ENCODE results near the gene OR10K2.

OR10K2 gene

DNA sequence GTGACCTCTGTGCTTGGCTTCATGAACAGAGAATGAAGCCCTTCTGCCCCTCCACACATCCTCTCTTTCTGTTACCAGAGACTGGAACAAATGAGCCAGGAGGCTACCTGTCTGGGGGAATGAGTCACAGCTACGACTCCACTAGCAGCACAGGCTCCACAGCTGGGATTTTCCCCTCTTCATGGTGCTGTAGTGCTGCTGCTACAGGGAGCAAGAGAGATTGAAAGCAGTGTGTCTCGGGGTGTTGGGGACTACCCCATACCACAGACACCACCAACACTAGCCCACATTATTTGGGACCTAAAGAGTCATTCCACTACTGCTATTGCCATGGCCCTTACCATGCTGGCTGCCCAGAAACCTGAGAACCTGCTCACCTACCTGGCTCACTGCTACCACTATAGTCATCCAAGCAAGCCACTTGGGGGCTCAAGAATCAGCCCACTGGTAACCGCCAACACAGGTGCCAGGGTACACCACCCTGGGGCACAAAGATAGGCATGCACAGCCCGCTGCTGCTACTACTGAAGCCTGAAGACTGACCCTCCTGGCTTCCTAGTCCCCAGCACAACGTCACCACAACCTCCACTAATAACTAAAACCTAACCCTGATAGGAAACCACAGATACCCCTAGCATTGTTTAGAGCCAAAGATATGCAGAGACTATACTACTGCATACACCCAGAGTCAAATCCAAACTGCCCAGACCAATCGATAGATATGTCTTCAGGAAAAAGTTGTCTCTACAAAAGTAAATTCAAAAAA lies 54.7 kb downstream of the OR10K2 start:
- DNase-seq (ENCODE audit: low spot score): no peak
